HepG2 (cell line): ENCODE measurements around the gene ZBTB7B. TPM values are rescaled to one million over a fixed set of nuclear protein-coding genes. Genes with fewer than 3 reads are reported as not detected.

Experiments
- CEBPB ChIP-seq: IDR thresholded peaks from 2 replicates; pipeline ENCODE4 v1.6.1; 2011; ENCODE audit warnings: low read depth, low read length, improper control_type of control experiment, borderline replicate concordance
- EZH2 ChIP-seq: conservative IDR thresholded peaks from 2 replicates; pipeline ENCODE4 v1.6.1; 2012; ENCODE audit warnings: mild to moderate bottlenecking, low read depth, low read length, moderate library complexity
- HDAC1 ChIP-seq: sonication (generic); formaldehyde crosslinking; IDR thresholded peaks from 2 replicates; pipeline ENCODE4 v1.5.1; 2020; ENCODE audit warnings: mild to moderate bottlenecking, missing genetic modification reagents
- JDP2 ChIP-seq: sonication (generic); formaldehyde crosslinking; IDR thresholded peaks from 2 replicates; pipeline ENCODE4 v1.8.1; 2022; ENCODE audit warnings: missing genetic modification reagents, borderline replicate concordance
- MAFK ChIP-seq, 2 experiments: IDR thresholded peaks in 1 of 2; conservative IDR thresholded peaks in 1 of 2; 2 replicates each; pipeline ENCODE4 v1.6.1; 2011; ENCODE audit warnings: improper control_type of control experiment in 2 of 2, low read length in 2 of 2
- NFYB ChIP-seq: sonication (generic); formaldehyde crosslinking; IDR thresholded peaks from 2 replicates; pipeline ENCODE4 v1.4.0; 2020; ENCODE audit warnings: missing genetic modification reagents
- SKI ChIP-seq: fragments of 450-650 bp; IDR thresholded peaks from one replicate; pipeline ENCODE4 v1.6.1; 2018; ENCODE audit warnings: mild to moderate bottlenecking; ENCODE audit not compliant: partially characterized antibody
- SOX6 ChIP-seq, 2 experiments: fragments of 450-650 bp in 1 of 2; sonication (generic) in 1 of 2; formaldehyde crosslinking in 1 of 2; IDR thresholded peaks; 2 replicates each; pipeline versions ENCODE4 v1.4.0 to v1.6.1; 2017 to 2020; ENCODE audit warnings: antibody characterized with exemption in 1 of 2, mild to moderate bottlenecking in 1 of 2, missing genetic modification reagents in 1 of 2
- SRSF1 ChIP-seq: fragments of 200-400 bp; formaldehyde crosslinking; optimal IDR thresholded peaks from 2 replicates; pipeline ENCODE3; 2017; ENCODE audit warnings: mild to moderate bottlenecking, low read depth, low read length, moderate library complexity
- TOPORS ChIP-seq: sonication (generic); formaldehyde crosslinking; IDR thresholded peaks from 2 replicates; pipeline ENCODE4 v1.8.0; 2023; ENCODE audit warnings: mild to moderate bottlenecking, missing genetic modification reagents
- ZNF235 ChIP-seq: sonication (generic); formaldehyde crosslinking; IDR thresholded peaks from 2 replicates; pipeline ENCODE4 v1.8.1; 2023; ENCODE audit warnings: mild to moderate bottlenecking, missing genetic modification reagents, borderline replicate concordance
- ZNF567 ChIP-seq: sonication (generic); formaldehyde crosslinking; IDR thresholded peaks from 2 replicates; pipeline ENCODE4 v1.8.1; 2023; ENCODE audit warnings: mild to moderate bottlenecking, missing genetic modification reagents, borderline replicate concordance
- polyA plus RNA-seq, 8 experiments: library from polyadenylated mRNA; depleted of rRNA in 3 of 8; stranded (reverse) in 7 of 8; unstranded in 1 of 8; fragments of >200 nt; fragmentation: Illumina TruSeq in 4 of 8; extraction: Trizol in 4 of 8; gene quantifications; 2 replicates each; pipeline versions ENCODE4 v1.2.1 to v1.2.3, GENCODE V29; 2011 to 2016; ENCODE audit warnings: low read depth in 4 of 8, missing spikeins in 1 of 8, mixed read lengths in 1 of 8; ENCODE audit not compliant: insufficient read depth in 1 of 8
- total RNA-seq, 5 experiments: library from RNA; depleted of rRNA; stranded (reverse); fragments of >200 nt; fragmentation: Illumina TruSeq; extraction: Trizol; gene quantifications; 2 replicates each; pipeline ENCODE4 v1.2.3, GENCODE V29; 2016; ENCODE audit warnings: low read depth in 1 of 5
- TF ChIP-seq, protein P1 (sequence below): sonication (generic); formaldehyde crosslinking; IDR thresholded peaks from 2 replicates; pipeline ENCODE4 v1.5.0; 2020; ENCODE audit warnings: missing genetic modification reagents
- TF ChIP-seq, protein P2 (sequence below): sonication (generic); formaldehyde crosslinking; IDR thresholded peaks from 2 replicates; pipeline ENCODE4 v1.8.0; 2023; ENCODE audit warnings: mild to moderate bottlenecking, missing genetic modification reagents
- TF ChIP-seq, protein P3 (sequence below): sonication (generic); formaldehyde crosslinking; IDR thresholded peaks from 2 replicates; pipeline ENCODE4 v1.4.0; 2020; ENCODE audit warnings: mild to moderate bottlenecking, low read depth, missing genetic modification reagents
- TF ChIP-seq, protein P4 (sequence below): sonication (generic); formaldehyde crosslinking; IDR thresholded peaks from 2 replicates; pipeline ENCODE4 v1.4.0; 2020; ENCODE audit warnings: missing genetic modification reagents, borderline replicate concordance
- TF ChIP-seq, protein P5 (sequence below): sonication (generic); formaldehyde crosslinking; IDR thresholded peaks from 2 replicates; pipeline ENCODE4 v1.4.0; 2020; ENCODE audit warnings: missing genetic modification reagents
- TF ChIP-seq, protein P6 (sequence below): sonication (generic); formaldehyde crosslinking; IDR thresholded peaks from 2 replicates; pipeline ENCODE4 v1.4.0; 2020; ENCODE audit warnings: missing genetic modification reagents, borderline replicate concordance
- TF ChIP-seq, protein P7 (sequence below): fragments of 450-650 bp; IDR thresholded peaks from 2 replicates; pipeline ENCODE4 v1.6.1; 2016

ZBTB7B gene
- total and polyA plus RNA-seq, 2 of the 13 experiments (the other 11 are each of a cell fraction or from before 2014, with no cell fraction given): 15.5 to 17.5 TPM

DNA sequence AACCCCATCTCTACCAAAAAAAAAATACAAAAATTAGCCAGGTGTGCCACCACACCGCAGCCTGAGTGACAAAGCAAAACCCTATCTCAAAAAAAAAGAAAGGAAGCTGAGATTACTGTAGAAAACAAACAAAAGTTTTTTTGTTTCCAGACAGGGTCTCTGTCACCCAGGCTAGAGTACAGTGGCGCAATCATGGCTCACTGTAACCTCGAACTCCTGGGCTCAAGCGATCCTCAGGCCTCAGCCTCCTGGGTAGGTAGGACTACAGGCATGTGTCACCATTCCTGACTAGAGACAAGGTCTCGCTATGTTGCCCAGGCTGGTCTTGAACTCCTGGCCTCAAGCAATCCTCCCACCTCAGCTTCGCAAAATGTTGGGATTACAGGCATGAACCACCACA lies 38.2 kb upstream of the ZBTB7B start (continued):
- TF ChIP-seq MAFK (conservative IDR thresholded peaks at IDR 0.05 in 1 of 2, IDR thresholded peaks at IDR 0.05 in 1 of 2; ENCODE audit: low read length in 2 of 2): no peak
- peak; percentile 71 for TF ChIP-seq CEBPB
- TF ChIP-seq ZNF235 (CRISPR knock-in tag): no peak
- TF ChIP-seq, protein P1, sequence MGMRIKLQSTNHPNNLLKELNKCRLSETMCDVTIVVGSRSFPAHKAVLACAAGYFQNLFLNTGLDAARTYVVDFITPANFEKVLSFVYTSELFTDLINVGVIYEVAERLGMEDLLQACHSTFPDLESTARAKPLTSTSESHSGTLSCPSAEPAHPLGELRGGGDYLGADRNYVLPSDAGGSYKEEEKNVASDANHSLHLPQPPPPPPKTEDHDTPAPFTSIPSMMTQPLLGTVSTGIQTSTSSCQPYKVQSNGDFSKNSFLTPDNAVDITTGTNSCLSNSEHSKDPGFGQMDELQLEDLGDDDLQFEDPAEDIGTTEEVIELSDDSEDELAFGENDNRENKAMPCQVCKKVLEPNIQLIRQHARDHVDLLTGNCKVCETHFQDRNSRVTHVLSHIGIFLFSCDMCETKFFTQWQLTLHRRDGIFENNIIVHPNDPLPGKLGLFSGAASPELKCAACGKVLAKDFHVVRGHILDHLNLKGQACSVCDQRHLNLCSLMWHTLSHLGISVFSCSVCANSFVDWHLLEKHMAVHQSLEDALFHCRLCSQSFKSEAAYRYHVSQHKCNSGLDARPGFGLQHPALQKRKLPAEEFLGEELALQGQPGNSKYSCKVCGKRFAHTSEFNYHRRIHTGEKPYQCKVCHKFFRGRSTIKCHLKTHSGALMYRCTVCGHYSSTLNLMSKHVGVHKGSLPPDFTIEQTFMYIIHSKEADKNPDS (CRISPR knock-in tag): no peak
- no peak for TF ChIP-seq HDAC1 (CRISPR knock-in tag)
- TF ChIP-seq, protein P2, sequence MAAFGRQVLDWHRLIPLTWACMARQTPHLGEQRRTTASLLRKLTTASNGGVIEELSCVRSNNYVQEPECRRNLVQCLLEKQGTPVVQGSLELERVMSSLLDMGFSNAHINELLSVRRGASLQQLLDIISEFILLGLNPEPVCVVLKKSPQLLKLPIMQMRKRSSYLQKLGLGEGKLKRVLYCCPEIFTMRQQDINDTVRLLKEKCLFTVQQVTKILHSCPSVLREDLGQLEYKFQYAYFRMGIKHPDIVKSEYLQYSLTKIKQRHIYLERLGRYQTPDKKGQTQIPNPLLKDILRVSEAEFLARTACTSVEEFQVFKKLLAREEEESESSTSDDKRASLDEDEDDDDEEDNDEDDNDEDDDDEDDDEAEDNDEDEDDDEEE (CRISPR knock-in tag): no peak
- no peak for TF ChIP-seq ZNF567 (CRISPR knock-in tag)
- TF ChIP-seq, protein P3, sequence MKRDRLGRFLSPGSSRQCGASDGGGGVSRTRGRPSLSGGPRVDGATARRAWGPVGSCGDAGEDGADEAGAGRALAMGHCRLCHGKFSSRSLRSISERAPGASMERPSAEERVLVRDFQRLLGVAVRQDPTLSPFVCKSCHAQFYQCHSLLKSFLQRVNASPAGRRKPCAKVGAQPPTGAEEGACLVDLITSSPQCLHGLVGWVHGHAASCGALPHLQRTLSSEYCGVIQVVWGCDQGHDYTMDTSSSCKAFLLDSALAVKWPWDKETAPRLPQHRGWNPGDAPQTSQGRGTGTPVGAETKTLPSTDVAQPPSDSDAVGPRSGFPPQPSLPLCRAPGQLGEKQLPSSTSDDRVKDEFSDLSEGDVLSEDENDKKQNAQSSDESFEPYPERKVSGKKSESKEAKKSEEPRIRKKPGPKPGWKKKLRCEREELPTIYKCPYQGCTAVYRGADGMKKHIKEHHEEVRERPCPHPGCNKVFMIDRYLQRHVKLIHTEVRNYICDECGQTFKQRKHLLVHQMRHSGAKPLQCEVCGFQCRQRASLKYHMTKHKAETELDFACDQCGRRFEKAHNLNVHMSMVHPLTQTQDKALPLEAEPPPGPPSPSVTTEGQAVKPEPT (CRISPR knock-in tag): no peak
- TF ChIP-seq, protein P4, sequence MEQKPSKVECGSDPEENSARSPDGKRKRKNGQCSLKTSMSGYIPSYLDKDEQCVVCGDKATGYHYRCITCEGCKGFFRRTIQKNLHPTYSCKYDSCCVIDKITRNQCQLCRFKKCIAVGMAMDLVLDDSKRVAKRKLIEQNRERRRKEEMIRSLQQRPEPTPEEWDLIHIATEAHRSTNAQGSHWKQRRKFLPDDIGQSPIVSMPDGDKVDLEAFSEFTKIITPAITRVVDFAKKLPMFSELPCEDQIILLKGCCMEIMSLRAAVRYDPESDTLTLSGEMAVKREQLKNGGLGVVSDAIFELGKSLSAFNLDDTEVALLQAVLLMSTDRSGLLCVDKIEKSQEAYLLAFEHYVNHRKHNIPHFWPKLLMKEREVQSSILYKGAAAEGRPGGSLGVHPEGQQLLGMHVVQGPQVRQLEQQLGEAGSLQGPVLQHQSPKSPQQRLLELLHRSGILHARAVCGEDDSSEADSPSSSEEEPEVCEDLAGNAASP (CRISPR knock-in tag): 0 out of 2 replicates have a peak, but pooled peaks have one; percentile 18
- TF ChIP-seq, protein P5, sequence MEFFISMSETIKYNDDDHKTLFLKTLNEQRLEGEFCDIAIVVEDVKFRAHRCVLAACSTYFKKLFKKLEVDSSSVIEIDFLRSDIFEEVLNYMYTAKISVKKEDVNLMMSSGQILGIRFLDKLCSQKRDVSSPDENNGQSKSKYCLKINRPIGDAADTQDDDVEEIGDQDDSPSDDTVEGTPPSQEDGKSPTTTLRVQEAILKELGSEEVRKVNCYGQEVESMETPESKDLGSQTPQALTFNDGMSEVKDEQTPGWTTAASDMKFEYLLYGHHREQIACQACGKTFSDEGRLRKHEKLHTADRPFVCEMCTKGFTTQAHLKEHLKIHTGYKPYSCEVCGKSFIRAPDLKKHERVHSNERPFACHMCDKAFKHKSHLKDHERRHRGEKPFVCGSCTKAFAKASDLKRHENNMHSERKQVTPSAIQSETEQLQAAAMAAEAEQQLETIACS (CRISPR knock-in tag): no peak
- no peak for TF ChIP-seq SRSF1
- no peak for TF ChIP-seq EZH2
- TF ChIP-seq NFYB (CRISPR knock-in tag): no peak
- TF ChIP-seq, protein P6, sequence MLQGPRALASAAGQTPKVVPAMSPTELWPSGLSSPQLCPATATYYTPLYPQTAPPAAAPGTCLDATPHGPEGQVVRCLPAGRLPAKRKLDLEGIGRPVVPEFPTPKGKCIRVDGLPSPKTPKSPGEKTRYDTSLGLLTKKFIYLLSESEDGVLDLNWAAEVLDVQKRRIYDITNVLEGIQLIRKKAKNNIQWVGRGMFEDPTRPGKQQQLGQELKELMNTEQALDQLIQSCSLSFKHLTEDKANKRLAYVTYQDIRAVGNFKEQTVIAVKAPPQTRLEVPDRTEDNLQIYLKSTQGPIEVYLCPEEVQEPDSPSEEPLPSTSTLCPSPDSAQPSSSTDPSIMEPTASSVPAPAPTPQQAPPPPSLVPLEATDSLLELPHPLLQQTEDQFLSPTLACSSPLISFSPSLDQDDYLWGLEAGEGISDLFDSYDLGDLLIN (CRISPR knock-in tag): no peak
- no peak for TF ChIP-seq TOPORS
- TF ChIP-seq JDP2: no peak
- no peak for TF ChIP-seq SOX6 (IDR thresholded peaks at IDR 0.05)
- TF ChIP-seq SOX6 (CRISPR knock-in tag; IDR thresholded peaks at IDR 0.05): peak; percentile 56; the same call in 1 of the 2 replicates
- TF ChIP-seq, protein P7, sequence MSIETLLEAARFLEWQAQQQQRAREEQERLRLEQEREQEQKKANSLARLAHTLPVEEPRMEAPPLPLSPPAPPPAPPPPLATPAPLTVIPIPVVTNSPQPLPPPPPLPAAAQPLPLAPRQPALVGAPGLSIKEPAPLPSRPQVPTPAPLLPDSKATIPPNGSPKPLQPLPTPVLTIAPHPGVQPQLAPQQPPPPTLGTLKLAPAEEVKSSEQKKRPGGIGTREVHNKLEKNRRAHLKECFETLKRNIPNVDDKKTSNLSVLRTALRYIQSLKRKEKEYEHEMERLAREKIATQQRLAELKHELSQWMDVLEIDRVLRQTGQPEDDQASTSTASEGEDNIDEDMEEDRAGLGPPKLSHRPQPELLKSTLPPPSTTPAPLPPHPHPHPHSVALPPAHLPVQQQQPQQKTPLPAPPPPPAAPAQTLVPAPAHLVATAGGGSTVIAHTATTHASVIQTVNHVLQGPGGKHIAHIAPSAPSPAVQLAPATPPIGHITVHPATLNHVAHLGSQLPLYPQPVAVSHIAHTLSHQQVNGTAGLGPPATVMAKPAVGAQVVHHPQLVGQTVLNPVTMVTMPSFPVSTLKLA: no peak
- no peak for TF ChIP-seq SKI
